GM19328 (cell line): ENCODE results near the gene DNM2.

ENCODE experiments used
- ATAC-seq: cut with Tn5 transposase; IDR thresholded peaks from one replicate; pipeline ENCODE4 v1.9.1; 2021; ENCODE audit warnings: mild to moderate bottlenecking, moderate library complexity; ENCODE audit not compliant: unreplicated experiment

DNM2 gene

GRCh38 chr19:10690341-10690781, 27.5 kb upstream of the DNM2 start:
- ATAC-seq, result no peak

- ATAC-seq, result no peak
Observed at GRCh38 chr19:10691178-10691881, 26.5 kb upstream of the DNM2 start.

- no peak for ATAC-seq
Observed at GRCh38 chr19:10691883-10692282, 26.0 kb upstream of the DNM2 start.

DNA sequence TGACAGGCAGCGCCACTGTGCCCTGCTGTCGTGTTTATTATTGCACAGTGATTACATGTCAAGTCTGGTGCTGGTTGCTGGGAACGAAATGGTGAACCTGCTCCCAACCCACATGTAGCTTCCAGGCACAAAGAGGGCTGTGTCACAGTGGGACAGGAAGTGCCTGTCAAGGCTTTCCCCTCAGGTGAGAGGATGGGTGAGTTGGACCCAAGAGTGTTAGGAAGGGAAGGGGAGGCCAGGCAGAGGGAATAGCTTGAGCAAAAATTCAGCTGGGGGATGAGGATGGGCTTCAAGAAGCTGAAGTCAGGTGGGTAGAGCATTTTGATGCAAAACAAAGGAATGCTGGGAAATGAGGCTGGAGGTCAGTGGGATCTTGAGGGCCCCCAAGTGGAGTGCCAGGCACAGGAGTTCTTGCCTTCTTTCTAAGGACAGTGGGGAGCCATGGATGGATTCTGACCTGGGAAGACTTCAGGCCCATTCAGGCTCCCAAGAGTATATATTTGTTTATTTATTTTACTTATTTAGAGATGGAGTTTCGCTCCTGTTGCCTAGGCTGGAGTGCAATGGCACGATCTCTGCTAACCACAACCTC, 25.1 kb upstream of the DNM2 start:
- ATAC-seq, result no peak

DNA sequence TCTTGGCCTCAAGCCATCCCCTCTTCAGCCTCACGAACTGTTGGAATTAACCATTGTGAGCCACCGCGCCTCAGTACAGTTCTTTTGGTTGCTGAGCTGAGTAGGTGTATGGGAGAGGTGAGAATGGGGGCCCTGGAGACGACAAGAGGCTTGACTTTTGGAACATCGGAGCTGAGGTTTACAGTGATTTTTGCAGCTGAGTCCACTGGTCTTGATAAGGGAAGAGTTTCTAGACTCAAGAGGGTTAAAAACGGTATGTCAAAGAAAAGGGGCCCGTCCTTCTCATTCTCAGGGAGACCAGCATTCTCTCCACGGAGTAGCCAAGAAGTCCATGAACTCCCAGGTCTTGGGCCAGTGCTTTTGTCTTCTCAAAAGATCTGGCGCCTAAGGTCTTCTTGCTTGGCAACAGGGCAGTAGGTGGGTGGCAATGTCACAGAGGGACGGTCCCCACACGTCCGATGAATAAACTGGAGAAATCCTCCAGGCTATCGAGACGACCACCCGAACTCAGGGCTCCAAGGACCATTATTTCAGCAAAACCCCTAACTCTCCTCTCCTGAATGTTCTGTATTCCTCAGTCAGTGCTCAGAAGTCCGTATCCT, 23.1 kb upstream of the DNM2 start:
- ATAC-seq, result no peak

DNA sequence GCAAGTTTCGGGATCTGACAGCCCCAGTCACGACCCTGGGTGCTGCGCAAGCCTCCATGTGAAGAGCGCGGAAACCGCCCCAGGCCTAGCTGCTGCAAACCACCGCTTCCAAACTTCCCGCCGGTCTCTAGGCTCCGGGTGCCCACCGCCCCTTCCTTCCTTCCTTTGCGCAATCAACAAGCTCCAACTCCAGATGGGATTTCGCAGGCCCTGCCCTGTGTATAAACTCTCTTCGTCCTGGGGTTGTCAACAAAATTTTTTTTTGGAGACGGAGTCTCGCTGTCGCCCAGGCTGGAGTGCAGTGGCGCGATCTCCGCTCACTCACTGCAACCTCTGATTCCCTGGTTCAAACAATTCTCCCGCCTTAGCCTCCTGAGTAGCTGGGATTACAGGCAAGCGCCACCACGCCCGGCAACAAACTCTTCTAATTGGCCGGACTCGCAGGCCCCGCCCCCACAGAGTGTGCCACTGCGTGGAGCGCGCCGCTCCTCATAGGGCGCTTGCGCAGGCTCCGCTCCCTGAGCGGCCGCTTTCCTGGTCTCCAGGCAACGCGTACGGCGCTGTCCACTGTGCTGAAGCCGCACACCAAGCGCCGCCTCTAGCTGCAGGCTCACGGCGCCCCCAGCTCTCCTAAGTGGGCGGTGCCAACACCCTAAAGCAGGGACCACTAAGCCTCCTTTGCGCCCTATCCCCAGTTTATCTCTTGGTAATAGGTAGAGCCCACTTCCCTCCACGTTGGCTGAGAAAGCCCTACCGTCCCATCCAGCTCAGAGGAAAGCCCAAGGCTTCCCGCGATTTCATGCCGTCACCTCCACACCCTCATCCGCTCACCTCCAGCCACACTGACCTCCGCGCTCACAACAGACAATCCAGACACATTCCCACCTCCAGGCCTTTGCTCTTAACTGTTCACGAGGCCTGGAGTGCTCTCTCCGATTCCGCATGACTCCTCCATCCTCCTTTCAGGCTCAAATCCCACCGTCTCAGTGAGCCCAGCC, 22.2 kb upstream of the DNM2 start:
- peak; percentile 73 for ATAC-seq

GRCh38 chr19:10699650-10700335, 18.1 kb upstream of the DNM2 start:
- no peak for ATAC-seq

DNA sequence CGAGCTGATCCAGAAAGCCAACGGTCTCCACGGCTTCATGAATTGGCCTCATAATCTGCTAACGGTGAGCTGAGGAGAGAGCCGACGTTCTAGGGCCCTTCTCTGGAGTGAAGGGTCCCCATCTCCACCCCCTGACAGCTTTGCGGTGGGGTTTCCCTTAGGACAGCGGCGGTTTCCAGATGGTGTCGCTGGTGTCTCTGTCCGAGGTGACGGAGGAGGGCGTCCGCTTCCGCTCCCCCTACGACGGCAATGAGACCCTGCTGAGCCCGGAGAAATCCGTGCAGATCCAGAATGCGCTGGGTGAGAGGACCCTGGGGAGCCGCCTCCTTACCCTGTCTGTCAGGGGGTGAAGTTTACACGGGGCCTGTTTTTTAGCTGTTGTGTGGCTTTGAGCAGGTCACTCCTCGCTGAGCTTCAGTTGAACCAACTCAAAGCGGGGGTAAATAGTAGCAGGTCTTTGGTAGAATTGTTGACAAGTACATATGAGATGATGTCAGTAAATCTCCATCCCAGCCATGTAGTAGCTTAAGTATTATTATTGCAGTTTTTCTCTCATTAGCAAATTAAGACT, 15.8 kb upstream of the DNM2 start:
- no peak for ATAC-seq

GRCh38 chr19:10706990-10707389, 10.9 kb upstream of the DNM2 start:
- ATAC-seq, result no peak

DNA sequence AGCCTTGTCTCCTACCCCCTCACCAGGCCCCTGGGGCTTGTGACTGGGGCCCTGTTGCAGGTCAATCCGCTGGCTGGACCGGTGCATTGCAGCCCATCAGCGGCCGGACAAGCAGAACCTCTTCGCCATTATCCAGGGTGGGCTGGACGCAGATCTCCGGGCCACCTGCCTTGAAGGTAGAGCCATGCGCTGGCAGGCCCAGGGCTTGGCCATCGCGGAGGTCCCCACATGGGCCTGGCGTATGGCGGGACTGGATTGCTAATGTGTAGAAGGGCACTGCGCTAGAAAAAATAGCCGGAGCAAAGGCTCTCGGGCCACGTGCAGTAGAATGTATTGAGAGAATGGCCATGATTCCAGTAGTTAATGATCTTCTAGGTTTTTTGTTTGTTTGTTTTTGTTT, 10.4 kb upstream of the DNM2 start:
- no peak for ATAC-seq

DNA sequence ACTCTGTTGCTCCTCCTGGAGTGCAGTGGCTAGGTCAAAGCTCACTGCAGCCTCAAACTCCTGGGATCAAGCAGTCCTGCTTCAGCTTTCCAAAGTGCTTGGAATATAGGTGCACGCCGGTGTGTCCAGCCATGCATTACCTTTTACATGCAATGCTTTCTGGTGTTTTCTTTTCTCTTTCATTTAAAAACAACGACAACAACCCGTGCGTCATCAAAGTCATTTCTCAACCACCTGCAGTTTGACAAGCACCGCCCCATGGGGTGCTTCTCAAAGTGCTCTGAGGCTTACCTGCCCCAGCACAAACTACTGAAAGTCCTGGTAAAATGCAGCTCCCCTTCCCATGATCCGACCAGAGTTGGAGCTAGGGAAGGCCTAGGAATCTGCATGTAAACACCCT, 9.6 kb upstream of the DNM2 start:
- no peak for ATAC-seq

- no peak for ATAC-seq
Observed at GRCh38 chr19:10712045-10712444, 5.8 kb upstream of the DNM2 start.

- no peak for ATAC-seq
Observed at GRCh38 chr19:10712754-10713153, 5.1 kb upstream of the DNM2 start.

- ATAC-seq, result no peak
Observed at GRCh38 chr19:10713317-10713716, 4.6 kb upstream of the DNM2 start.

GRCh38 chr19:10717054-10717355, 874 bp upstream of the DNM2 start:
- ATAC-seq, result no peak

DNA sequence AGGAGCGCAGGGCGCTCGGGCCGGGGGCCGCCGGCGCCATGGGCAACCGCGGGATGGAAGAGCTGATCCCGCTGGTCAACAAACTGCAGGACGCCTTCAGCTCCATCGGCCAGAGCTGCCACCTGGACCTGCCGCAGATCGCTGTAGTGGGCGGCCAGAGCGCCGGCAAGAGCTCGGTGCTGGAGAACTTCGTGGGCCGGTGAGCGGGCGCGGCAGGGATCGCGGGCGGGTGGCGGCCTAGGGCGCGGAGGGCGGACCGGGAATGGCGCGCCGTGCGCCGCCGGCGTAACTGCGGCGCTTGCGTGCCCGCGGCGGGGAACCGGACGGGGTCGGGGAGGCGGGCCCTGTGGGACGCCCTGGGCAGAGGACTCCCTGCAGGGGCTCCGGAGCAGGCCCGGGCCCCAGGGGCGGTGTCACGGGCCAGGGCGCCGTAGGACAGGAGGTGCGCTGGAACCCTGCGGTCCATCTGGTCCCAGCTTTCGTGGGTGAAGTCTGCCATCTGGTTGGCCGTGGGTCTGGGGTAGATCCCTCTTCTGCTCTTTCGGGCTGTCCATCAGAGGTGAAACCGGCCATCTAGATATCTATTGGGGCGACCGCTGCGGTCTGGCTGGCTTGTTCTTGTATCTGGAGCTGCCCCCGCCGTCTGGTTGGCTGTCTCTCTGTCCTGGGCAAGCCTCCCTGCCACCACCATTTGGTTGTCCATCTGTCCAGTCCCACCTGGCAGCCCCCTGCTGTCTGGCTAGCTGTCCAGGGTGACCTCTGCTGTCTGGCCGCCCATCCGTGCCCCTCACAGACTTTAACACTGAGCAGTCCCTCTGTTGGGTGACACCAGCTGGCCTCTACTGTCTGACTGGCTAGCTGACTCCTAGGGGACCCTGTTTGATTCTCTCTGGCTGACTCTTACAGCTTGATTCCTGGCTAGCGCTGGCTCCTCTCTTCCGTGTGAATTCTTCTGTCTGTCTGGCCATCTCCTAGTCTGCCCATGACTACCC, 622 bp downstream of the DNM2 start:
- ATAC-seq, result no peak

DNA sequence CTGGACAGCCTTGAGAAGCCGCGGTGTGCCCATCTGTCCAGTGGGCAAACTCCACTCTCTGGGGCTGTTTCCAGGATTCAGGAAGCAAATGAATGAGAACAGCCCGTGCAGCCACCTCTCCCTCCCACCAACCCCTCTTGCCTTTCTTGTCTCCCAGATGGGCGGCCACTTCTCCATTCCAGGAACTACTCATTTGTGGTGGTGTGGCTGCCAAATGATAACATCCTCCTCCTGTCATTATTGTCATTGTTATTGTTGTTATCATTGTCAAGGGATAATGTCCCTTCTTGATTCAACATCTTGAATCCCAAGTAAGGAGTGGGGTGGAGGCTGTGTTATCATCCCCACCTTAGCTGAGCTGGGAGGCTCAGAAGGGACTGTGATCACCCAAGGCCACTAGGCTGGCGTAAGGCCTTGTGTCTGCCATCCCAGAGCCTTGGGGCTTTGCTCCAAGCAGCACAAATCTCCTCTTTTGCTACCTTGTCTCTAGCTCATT, 1.6 kb downstream of the DNM2 start:
- no peak for ATAC-seq

GRCh38 chr19:10720607-10721125, 2.8 kb downstream of the DNM2 start:
- no peak for ATAC-seq

DNA sequence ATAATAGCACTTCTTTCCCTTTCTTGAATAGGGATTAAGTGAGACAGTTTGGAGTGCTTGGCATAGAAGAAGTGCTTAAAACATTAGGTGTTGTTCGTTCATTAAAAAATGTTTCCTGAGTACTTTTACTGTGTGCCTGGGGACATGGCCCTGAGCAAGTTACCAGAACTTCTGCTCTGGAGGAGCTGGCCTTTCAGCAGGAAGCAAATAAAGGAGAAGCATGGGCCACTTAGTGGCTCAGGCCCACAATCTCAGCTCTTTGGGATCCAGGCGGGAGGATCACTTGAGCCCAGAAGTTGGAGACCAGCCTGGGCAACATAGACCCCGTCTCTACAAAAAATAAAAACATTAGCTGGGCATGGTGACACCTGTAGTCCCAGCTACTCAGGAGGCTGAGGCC, 5.7 kb downstream of the DNM2 start:
- ATAC-seq, result no peak
